Measurements from ENCODE around the gene SCAND1.
"Not testable (repeated sequence)": the region's sequence is repeated elsewhere in the genome, so short reads cannot be mapped to it uniquely, and the experiment has no call there.

Gene SCAND1

GRCh38 chr20:35963878-35964277 lies 9.6 kb upstream of the SCAND1 start:
- no peak overlapping the region for H3K4me3 ChIP-seq (ENCODE audit: low read depth, low read length)
- TF ChIP-seq CTCF (IDR thresholded peaks at IDR 0.05; ENCODE audit: insufficient read depth, low read depth, low read length, missing control alignments): no peak
- no peak for DNase-seq (ENCODE audit: low read depth)

GRCh38 chr20:35959291-35959690 lies 5.0 kb upstream of the SCAND1 start:
- H3K4me3 ChIP-seq (ENCODE audit: low read depth, low read length); DNase-seq (ENCODE audit: low read depth): not testable (repeated sequence)

GRCh38 chr20:35956616-35957015 lies 2.3 kb upstream of the SCAND1 start:
- no peak for DNase-seq (ENCODE audit: low read depth)

GRCh38 chr20:35954907-35955251 lies 577 bp upstream of the SCAND1 start:
- DNase-seq (ENCODE audit: low read depth): peak; percentile 55
- no peak for TF ChIP-seq CTCF (IDR thresholded peaks at IDR 0.05; ENCODE audit: insufficient read depth, low read depth, low read length, missing control alignments)
- peak overlapping the region; percentile 76 for H3K4me3 ChIP-seq (ENCODE audit: low read depth, low read length)

More at GRCh38 chr20:35956616-35957015, 2.3 kb upstream of the SCAND1 start:
- no peak overlapping the region for H3K4me3 ChIP-seq (ENCODE audit: low read depth, low read length)
- TF ChIP-seq CTCF (IDR thresholded peaks at IDR 0.05; ENCODE audit: insufficient read depth, low read depth, low read length, missing control alignments): no peak

- peak overlapping the region; percentile 95 for H3K4me3 ChIP-seq (ENCODE audit: low read depth, low read length)
- peak; percentile 76 for DNase-seq (ENCODE audit: low read depth)
- no peak for TF ChIP-seq CTCF (IDR thresholded peaks at IDR 0.05; ENCODE audit: insufficient read depth, low read depth, low read length, missing control alignments)
Measured at GRCh38 chr20:35953387-35954199, 709 bp downstream of the SCAND1 start.

GRCh38 chr20:35952480-35953386 lies 1.6 kb downstream of the SCAND1 start:
- H3K4me3 ChIP-seq (ENCODE audit: low read depth, low read length): peak overlapping the region; percentile 95
- no peak for TF ChIP-seq CTCF (IDR thresholded peaks at IDR 0.05; ENCODE audit: insufficient read depth, low read depth, low read length, missing control alignments)
- DNase-seq (ENCODE audit: low read depth): peak; percentile 29

- not testable (repeated sequence) for DNase-seq (ENCODE audit: low read depth)
- peak overlapping the region; percentile 95 for H3K4me3 ChIP-seq (ENCODE audit: low read depth, low read length)
Measured at GRCh38 chr20:35952080-35952479, 2.2 kb downstream of the SCAND1 start.

Data from GM12865 (cell line).